Retina (tissue), 1 donor: ENCODE results near the gene RAE1.

Source experiments
- DNase-seq: peaks from one replicate; pipeline ENCODE4 v3.0.0-alpha.2; 2016

Gene RAE1

DNA sequence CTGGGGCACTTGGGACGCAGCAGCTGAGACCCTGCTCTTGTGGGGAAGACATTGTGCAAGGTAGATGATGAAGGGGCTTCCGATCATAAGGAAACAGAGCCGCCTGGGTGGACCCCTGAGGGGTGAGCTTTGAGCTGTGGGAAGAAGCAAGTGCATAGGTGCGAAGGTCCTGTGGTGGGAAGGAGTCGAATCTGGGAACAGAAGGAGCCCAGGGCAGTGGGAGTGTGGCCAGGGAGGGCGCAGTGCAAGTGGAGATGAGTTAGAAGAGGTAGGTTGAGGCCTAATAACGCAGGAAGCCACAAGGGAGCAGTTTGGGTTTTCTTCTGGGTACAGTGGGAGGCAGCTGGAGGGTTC is 50.5 kb downstream of the RAE1 start:
- DNase-seq: no peak

DNA sequence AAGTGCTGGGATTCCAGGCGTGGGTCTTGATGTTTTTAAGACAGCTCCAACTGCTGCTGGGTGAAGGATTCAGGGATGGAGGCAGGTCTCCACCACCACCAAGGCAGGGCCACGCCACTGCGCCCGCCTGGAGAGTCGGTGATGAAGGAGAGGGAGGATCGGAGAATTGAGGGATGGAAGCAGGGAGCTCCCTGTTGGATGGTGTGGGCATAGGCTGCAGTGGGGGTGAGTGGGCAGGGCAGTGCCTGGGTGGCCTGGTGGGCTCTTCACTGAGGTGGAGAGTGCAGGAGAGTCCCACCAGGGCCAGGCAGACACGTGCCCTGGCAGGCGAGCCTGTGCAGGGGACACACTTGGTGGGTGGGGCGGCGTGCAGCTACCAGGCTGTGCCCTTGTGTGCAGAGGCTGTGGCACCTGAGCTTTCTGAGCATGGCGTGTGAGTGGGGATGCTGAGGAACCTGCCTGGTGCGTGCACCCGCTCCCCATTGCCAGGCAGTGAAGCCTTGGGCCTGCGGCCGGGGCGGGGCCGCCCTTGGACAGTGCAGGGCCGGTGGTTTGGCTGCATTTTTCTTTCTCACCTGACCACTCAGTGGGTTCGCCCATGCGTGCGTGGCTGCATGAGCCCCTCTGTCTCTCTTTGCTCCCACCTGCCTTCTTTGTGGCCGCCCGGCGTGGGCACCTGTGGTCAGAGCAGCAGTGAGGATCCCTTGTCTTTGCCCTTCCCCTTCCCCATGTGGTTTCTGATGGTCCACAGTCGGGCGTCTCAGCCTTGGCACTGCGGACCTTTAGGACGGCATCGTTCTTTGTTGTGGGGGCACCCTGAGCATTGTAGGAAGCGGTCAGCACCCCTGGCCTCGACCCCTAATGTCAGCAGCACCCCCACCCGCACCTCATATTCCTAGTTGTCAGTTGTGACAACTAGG is 51.4 kb downstream of the RAE1 start:
- DNase-seq: no peak

DNA sequence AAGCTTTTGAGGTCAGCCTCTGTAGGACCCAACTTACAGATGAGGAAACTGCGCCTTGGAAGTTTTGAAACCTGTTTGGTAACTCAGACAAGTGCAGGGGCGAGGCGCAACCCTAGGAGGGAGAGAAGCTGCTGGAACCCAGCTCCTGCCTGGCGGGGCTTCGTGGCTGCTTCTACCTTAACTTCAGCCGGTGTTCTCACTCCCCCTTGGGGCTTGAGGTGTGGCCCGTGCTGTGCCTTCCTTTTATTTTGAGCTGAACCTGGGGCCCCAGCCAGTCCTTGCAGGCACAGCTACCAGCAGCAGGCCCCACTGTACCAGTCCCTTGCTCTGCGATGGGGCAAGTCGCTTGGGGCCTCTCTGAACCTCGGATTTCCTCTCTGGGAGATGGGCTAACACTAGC is 52.2 kb downstream of the RAE1 start:
- no peak for DNase-seq

DNA sequence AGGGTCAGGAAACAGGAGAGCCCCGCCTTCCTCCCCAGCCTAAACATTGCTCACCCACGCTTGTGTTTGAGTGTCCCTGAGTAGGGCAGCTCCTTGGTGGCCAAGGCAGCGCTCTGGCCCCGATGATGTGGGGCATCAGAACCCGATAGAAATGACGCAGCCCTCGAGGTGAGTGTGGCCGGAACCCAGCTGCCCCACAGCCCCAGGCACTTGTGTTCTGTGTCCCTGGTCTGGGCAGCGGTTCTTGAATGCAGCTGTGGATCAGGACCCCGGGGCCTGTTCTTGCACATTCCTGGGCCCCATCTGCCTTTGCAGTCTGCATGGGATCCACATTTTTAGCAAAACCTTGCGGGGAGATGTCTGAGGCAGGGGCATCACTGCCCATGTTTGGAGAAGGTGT is 53.0 kb downstream of the RAE1 start:
- no peak for DNase-seq

DNA sequence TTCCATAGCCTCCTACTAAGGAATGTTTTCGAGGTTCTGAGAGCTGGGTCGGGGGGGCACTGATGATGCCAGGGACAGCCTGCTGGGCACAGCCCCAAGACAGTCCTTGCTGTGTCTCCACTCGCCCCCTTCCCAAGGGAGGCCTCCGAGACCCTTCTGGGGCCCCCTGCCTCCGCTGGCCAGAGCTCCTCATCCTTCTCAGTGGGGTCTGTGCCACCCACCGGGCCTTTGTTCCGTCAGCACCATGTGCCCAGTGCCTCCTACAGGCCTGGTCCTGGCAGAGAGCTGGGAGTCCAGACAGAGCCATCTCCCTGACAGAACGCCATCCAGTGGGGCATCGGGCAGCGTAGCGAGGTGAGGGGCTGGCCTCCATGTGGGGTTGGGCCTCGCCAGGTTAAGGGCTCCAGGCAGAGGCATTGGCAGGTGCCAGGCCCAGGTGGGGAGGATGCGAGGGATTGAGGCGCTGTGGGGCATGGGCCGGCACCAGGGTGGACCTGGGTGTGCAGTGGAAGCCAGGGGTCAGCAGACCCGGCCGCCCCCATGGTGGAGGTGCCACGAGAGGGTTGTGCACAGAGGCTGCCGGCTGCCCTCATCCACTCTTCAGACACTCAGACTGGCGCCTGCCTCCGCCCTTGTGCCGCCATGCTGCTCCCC is 53.5 kb downstream of the RAE1 start:
- DNase-seq: no peak

DNA sequence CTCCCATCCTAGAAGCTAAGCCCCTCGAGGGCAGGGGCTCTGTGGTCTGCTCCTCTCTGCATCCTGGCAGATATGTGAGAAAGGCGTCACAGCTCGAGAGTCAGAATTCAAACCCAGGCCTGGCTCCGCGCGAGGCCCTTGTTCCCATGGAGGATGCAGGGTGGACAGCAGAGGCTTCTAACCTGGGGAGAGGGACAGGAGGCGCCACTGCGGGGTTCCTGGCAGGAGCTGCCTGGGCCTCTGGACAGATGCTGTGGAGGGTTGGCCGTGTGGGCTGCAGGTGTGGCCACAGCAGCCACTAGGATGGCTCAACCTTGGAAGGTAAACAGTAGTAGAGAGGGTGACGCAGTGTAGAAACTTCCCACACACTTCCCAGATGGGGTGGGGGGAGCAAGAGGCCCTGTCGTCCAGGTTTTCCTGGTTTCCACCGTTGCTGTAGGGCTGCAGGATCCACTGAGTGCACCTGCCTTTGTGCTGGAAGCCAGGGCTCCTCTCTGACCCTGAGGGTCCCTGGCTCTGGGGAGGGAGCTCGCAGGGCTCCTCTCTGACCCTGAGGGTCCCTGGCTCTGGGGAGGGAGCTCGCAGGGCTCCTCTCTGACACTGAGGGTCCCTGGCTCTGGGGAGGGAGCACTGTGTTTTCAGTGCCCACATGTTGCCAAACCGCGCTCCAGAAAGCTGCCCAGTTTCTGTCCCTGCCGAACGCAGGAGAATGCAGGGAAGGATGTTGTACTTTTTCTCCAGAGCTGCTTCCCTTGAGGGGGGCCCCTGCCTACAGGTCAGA is 54.4 kb downstream of the RAE1 start:
- no peak for DNase-seq

DNA sequence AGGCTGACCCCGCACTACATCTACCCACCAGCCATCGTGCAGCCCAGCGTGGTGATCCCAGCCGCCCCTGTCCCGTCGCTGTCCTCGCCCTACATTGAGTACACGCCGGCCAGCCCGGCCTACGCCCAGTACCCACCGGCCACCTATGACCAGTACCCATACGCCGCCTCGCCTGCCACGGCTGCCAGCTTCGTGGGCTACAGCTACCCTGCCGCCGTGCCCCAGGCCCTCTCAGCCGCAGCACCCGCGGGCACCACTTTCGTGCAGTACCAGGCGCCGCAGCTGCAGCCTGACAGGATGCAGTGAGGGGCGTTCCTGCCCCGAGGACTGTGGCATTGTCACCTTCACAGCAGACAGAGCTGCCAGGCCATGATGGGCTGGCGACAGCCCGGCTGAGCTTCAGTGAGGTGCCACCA is 56.5 kb downstream of the RAE1 start:
- DNase-seq: no peak

DNA sequence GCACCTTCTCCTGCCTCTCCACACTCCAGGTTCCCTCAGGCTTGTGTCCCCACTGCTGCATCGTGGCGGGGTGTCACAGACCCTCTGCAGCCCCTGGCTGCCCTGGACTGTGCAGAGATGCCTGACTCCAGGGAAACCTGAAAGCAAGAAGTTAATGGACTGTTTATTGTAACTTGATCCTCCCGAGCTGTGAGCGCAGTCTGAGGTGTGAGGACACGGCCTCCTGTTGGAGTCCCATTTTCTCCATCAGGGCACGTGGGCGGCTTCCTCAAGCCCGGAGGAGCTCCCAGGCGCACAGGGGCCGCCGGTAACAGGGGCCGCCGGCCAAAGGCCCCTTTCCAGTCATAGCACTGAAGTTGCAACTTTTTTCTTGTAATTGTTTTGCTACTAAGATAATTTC is 57.1 kb downstream of the RAE1 start:
- no peak for DNase-seq

DNA sequence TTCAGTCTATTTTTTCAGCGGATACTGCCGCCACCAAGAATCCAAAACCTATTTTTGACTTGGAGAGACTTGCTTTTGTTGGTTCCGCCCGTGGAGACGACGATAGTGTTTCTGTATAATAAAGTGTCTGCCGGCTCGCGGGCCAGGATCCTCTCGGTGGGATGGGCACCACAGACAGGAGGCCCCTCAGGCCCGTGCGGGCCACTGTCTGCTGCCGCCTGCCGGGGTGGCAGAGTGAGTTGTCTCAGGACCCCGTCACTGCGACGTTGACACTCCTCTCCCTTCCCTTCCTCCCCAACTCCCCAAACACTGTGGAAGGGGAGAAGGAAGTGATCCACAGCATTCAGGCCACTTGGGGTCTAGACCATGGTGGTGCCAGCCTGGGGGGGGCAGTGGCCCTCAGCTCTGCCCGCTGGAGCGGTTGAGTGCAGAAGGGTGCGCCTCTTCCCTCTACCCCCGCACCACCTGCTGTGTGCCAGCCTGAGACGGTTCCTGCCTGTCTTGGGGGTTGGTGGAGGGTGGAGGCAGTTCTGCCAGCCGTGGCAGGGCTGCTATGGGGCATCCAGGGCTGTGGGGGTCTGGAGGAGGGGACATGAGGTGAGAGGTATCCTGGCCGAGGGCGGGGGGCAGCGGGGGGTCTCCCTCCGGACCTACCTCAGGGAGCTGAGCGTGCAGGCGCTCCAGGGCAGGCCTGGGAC is 57.6 kb downstream of the RAE1 start:
- no peak for DNase-seq

DNA sequence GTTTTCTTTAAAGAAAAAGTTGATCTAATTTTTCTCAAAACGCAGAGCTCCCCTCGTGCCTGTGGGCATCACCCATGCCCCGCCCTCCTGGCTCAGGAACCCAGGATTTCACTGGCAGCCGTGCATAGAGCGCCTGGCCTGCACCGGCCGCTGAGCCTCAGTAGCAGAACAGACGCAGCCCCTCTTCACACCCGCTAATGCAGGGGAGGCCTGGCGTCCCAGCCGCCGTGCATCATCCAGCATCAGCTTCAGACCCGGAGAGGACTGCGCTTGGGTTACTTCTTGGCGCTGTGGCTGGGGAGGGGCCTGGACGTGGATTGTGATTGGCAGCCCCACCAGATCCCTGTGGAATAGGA is 58.2 kb downstream of the RAE1 start:
- DNase-seq: no peak

DNA sequence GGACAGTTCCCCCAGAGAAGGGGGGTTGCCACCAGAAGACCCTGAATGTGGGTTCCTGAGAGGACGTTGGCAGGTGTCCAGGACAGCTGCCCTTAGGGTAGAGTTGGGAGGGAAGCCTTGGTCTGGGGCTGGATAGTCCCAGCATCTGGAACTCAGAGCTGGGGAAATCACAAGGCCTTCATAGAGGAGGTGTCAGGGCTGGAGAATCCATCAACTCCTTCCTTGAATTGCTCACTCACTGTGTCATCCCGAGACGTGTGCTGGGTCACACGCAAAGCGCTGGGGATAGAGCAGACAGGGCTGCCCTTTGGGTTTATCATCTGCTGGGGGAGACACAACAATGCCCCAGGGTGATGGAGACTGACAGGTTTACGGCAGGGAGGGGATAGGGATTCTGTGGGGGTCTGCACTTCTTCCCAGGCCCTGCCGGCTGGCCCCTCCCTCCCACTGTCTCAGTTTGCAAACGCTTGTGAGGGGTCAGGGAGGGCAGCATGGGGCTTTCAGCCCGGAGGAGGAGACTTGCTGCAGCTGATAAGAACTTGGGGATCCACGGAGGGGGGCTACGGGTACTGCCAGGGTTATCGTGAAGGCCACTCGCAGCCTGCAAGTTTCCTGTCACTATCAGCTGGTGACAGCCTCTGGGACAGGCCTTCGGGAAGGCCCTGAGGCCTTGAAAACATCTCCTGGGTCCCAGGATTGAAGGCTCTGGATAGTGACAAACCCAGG is 58.8 kb downstream of the RAE1 start:
- DNase-seq: no peak

DNA sequence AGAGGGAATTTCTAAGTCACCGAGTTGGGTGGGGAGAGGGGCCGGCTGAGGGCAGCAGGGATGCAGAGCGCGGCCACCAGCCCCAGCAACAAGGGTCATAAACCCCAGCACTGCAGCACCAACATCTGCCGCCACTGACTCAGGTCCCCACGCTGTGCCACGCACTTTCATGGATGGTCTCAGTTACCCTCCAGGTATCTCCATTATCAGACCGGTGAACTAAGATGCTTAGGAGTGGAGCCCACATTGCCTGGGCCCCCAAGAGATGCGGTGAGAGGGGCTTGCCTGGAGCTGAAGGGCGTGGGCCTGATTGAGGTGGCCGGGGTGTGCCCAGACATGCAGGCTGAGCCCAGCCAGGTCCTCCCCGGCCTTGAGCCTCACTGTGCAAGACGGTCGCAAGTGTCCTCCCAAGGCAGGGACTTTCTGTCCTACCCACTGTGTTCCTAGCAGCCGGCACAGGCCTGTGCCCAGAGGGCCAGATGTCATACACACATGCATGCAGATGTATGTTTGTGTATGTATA is 59.4 kb downstream of the RAE1 start:
- no peak for DNase-seq

DNA sequence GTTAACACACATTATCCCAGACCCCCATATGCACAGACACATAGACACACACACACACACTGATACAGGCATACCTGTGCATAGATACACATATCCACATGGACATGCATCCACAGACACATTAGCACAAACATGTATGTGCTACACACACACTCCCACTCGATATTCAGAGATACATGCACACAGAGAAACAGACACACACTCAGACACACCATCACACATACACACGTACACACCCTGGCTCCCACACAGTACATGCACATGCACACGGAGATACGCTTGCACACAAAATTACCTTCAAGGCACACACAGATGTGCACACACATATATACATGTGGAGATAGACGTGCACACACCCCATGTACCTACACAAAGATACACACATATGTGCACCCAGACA is 59.9 kb downstream of the RAE1 start:
- no peak for DNase-seq

DNA sequence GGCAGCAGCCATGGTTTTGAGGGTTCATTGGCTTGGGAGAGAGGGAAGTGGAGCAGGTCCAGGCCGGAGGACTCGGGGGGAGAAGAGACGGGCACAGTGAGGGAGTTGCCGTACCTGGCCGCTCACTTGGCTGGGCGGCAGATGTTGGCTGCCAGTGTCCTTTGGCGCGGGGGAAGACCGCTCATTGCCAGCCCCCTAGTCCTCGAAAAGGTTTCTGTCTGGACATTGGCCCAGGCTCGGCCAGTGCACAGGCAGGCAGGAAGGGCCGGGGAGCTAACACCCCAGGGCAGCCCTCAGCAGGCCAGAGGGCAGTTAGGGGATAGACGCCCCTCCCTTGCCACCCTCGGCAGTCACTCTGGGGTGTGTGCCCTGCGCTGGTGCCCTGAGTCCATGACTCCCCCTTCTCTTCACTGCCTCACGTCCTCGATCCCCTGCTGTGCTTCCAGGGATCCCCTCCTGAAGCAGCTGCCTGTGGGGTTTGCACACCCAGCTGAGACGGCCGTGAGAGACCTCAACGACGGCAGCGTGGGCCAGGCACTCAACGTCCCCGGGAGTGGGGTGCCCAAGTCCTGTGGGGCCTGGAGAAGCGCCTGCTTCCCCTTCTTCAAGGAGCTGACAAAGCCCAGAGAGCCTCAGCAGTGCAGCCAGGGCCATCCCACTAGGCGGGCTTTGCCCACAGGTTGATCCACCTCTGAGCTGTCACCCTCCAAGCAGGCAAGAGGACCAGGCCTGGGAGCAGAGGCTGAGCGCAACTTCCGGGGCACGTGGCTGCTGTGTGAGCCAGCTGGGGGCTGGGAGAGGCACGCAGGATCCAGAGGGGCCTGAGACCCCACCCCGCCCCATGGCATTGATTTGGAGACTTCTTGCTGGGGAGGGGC is 60.6 kb downstream of the RAE1 start:
- no peak for DNase-seq

DNA sequence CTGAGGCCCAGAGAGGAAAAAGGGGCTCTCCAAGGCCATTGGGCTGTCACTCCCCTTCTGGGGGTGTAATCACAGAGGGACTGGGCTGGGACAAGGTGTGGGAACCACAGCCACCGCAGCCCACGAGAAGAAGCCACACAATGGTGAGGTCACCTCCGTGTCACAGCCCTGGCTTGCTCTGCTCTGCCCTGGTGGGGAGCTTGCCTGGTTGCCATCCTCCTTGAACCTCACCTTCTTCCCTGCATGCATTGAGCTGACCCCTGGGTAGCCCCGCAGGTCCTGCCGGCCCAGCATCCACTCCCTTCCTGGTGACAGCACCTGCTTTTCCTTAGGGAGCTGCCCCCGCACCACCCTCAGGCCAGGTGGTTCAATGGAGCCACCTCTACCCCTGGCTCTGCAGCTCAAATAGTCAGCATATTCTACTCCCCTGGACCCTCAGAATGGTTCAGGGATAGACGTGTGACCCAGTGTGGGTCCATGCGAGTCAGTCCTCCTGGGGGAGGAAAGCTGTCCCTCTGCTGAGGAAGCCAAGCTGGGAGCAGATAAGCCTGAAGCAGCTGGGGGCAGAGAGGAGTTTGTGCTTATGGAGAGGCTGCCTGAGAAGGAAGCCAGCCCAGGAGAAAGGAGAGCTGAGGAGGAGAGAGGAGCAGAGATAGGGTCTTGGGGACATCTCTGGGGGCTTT is 61.4 kb downstream of the RAE1 start:
- DNase-seq: no peak

DNA sequence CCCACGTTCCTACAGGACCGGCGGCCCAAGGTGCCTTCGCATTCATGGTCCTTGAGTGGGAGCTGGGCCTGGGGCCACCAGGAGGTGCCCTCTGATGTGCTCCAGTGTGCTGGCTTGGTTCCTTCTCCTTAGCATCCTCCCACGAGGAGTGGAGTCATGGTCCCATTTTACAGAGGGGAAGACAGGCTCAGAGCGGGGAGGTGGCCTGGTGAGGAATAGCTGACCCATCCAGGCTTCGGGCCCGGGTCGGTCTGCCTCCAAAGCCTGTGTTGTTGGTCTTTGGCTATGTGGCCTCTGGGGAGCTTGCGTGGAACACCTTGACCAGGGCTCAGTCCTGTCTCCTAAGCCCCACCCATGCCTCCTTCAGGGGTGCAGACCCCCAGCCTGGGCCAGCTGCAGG is 62.9 kb downstream of the RAE1 start:
- DNase-seq: no peak

DNA sequence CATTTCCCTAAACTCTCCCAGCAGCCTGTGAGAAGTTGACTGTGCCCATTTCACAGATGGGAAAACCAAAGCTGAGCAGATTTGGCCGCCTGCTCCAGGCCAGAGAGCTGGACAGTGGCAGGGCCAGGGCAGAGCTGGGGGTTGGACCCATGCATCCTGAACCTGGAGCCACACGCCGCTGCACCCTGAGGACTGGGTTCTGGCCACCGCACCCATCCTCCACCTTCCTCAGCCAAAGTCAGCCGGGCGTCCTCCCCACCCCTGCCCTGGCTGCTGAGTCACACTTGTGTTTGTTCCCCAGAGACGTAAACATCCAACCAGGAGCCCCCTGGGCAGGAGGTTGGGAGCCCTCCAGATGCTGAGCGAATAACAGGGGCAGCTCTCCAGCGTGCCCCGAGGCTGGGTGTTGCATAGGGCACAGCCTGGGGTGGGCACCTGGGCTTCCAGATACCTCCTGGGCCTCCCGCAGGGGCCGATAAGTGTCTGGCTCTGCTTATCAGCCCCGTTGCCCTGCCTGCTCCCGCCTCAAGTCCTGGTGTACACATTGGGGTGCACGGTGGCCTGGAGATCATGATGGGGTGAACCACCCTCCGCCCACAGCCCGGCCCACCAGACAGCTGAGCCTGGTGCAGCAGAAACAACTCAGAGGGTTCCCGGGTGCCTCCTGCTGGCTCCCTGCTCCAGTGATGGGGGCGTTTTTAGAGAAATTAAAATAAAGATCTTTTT is 64.0 kb downstream of the RAE1 start:
- DNase-seq: no peak

DNA sequence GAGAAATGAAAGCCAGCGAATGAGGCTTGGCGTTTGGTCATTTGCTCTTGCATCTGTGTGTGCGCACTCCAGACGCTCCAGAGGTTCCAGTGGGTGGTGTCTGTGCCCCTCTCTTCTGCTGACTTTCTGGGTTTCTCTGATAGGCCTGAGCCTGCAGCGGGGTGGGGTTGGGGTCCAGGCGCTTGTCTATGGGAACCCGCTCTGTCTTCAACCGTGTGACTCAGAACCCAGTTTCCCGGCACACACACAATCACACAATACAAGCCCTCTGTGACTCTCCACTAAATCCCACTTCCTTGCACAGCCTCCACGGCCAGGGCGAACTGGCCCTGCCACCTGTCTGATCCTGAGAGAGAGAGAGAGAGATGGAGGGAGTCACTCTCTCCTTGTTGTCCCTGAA is 64.7 kb downstream of the RAE1 start:
- no peak for DNase-seq

DNA sequence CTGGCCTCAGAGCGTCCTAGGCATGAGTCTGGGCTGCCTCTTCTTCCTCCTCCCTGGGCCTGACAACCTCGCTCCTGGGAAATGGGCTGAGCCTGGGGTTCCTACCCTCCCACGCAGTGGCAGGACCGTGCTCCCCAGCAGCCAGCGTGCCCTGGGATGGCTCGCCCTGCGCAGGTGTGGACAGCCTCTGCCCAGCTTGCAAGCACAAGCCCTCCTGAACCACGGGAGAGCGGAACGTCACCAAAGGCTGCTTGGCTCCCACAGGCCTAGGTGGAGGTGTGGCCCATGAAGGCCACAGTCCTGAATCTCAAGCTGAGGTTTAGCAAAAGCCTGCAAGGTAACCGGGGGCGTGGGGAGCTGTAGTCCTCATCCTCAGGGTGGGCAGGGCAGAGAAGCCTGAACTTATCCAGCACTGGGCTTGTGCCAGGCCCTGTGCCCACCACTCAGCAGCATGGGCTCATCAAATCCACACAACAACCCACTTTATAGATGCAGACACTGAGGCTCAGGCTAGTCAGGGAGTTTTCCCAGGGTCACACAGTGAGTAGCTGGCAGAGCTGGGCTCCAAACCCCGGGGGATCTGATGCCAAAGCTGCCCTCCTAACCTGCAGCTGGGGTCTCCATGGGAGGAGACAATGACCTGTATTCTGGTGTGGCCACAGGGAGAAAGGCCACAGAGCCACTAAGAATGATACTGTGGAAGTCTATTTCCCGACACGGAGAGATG is 65.4 kb downstream of the RAE1 start:
- no peak for DNase-seq
